ENCODE results near the gene C19orf33. TPM values are rescaled to one million over a fixed set of nuclear protein-coding genes. Genes with fewer than 3 reads are reported as not detected.
A peak's percentile ranks its signal among the peaks of the same experiment; 100 is the strongest.

C19orf33 gene
- total and polyA plus RNA-seq, 9 of the 15 experiments (the other 6 are each of a cell fraction or from before 2014, with no cell fraction given), result 3.2 TPM; not detected in 8

- H3K4me3 ChIP-seq, result no peak overlapping the region
- ATAC-seq (no peak), DNase-seq (ENCODE audit: extremely low read depth in 1 of 4, low spot score in 3 of 4) (no peak), FAIRE-seq (no peak)
- H3K9me3 ChIP-seq (replicated peaks; ENCODE audit: control insufficient read depth, insufficient read depth, low read depth, low read length), result no peaks in the 10 kb centered on the region
- H2AFZ ChIP-seq (ENCODE audit: low read depth, low read length), result no peak overlapping the region
- peaks cover 19 to 56% of the 10 kb centered on the region in 2 experiments for H3K4me1 ChIP-seq (replicated peaks in 1 of 2; ENCODE audit: control insufficient read depth in 2 of 2, insufficient read depth in 2 of 2, low read length in 2 of 2)
- peaks cover 5% of the 10 kb centered on the region; the same call in 1 of the 2 replicates for H4K20me1 ChIP-seq (replicated peaks; ENCODE audit: control insufficient read depth, insufficient read depth, low read length)
- H3K36me3 ChIP-seq (ENCODE audit: control insufficient read depth, insufficient read depth, low read length), result peaks cover 73% of the 10 kb centered on the region
- no peaks in the 10 kb centered on the region for H3K27me3 ChIP-seq (ENCODE audit: control insufficient read depth in 2 of 2, insufficient read depth in 2 of 2, low read length in 2 of 2)
- WGBS (ENCODE audit: insufficient coverage, low coverage, missing lambda C conversion rate), result 87% methylated on average over 2 of the region's 2 CpGs
- peak overlapping the region in 1 of 2 experiments; percentile 84; a peak in 2 of 4 replicates for H3K9ac ChIP-seq (ENCODE audit: insufficient read depth in 1 of 2, low read depth in 2 of 2, low read length in 2 of 2)
- intact Hi-C loops (cut with micrococcal nuclease) (no loop called here), in situ Hi-C loops (cut with MboI) (no loop called here)
- peaks cover 65% of the 10 kb centered on the region for H3K79me2 ChIP-seq (ENCODE audit: control insufficient read depth, insufficient read depth, low read length)
- CTCF ChIA-PET (ENCODE audit: low intra/inter-chr PET ratio), result no interaction called here
- H3K4me2 ChIP-seq (ENCODE audit: insufficient read depth, low read length), result no peak overlapping the region; the same call in 1 of the 2 replicates
- TF ChIP-seq ZNF239 (CRISPR knock-in tag; IDR thresholded peaks at IDR 0.05), result no peak
- TF ChIP-seq, protein P1, sequence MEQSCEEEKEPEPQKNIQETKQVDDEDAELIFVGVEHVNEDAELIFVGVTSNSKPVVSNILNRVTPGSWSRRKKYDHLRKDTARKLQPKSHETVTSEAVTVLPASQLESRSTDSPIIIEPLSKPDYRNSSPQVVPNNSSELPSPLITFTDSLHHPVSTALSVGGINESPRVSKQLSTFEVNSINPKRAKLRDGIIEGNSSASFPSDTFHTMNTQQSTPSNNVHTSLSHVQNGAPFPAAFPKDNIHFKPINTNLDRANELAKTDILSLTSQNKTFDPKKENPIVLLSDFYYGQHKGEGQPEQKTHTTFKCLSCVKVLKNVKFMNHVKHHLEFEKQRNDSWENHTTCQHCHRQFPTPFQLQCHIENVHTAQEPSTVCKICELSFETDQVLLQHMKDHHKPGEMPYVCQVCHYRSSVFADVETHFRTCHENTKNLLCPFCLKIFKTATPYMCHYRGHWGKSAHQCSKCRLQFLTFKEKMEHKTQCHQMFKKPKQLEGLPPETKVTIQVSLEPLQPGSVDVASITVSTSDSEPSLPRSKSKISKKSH (CRISPR knock-in tag; IDR thresholded peaks at IDR 0.05), result no peak
- 0 out of 4 replicates have a peak, but pooled peaks of 1 of the 2 experiments have one; percentile 19 for TF ChIP-seq KDM1A (IDR thresholded peaks at IDR 0.05)
- TF ChIP-seq PBX2 (CRISPR knock-in tag; IDR thresholded peaks at IDR 0.05; ENCODE audit: low read depth), result no peak
- TF ChIP-seq PBX2 (tag; conservative IDR thresholded peaks at IDR 0.05; ENCODE audit: low read depth), result 0 out of 2 replicates have a peak, but pooled peaks have one; percentile 13
- TF ChIP-seq ETS1 (conservative IDR thresholded peaks at IDR 0.05; ENCODE audit: control insufficient read depth, low read depth, low read length), result no peak
- TF ChIP-seq PHTF2 (CRISPR knock-in tag; IDR thresholded peaks at IDR 0.05), result no peak
- no peak for TF ChIP-seq MEF2D (tag; conservative IDR thresholded peaks at IDR 0.05; ENCODE audit: low read depth)
- TF ChIP-seq KLF1 (tag; IDR thresholded peaks at IDR 0.05), result no peak
- no peak for TF ChIP-seq HDAC2 (IDR thresholded peaks at IDR 0.05)
- no peak for TF ChIP-seq LCOR (CRISPR knock-in tag; IDR thresholded peaks at IDR 0.05)
- peak; percentile 29 for TF ChIP-seq ARHGAP35 (IDR thresholded peaks at IDR 0.05; ENCODE audit: partially characterized antibody)
- no peak for TF ChIP-seq SMARCB1 (IDR thresholded peaks at IDR 0.05; ENCODE audit: insufficient read length, low read depth)
- no peak for TF ChIP-seq STAT6 (CRISPR knock-in tag; IDR thresholded peaks at IDR 0.05)
- TF ChIP-seq GTF2E2 (tag; IDR thresholded peaks at IDR 0.05), result no peak
- TF ChIP-seq SUPT5H (IDR thresholded peaks at IDR 0.05), result no peak
- TF ChIP-seq RBM22 (IDR thresholded peaks at IDR 0.05; ENCODE audit: low read depth, low read length, poor library complexity, severe bottlenecking), result no peak
- H3K9me1 ChIP-seq (ENCODE audit: control insufficient read depth, insufficient read depth, low read length), result peaks cover 5% of the 10 kb centered on the region
- no peak overlapping the region for H3K27ac ChIP-seq (ENCODE audit: extremely low read depth, low read depth, low read length)
- BruUV-seq (replicated peaks), result no TSS peak
- POLR2A ChIA-PET, result no interaction called here
Measured at GRCh38 chr19:38310279-38310670, 6.2 kb downstream of the C19orf33 start.

All from K562 (cell line).